DND-41 (cell line): ENCODE data around the gene ALKBH8.

ENCODE experiments used
- ATAC-seq: fragments of 200-7000 bp; cut with Tn5 transposase; 3 replicates; pipeline ENCODE4 v1.9.1; 2021; ENCODE audit warnings: low read depth; ENCODE audit not compliant: insufficient read depth
- DNase-seq: peaks from one replicate; pipeline ENCODE4 v3.0.0-alpha.2; 2020
- H2AFZ ChIP-seq: 2 replicates; pipeline ENCODE4 v1.6.0; 2012; ENCODE audit warnings: low read depth, low read length
- H3K27ac ChIP-seq: 2 replicates; pipeline ENCODE4 v1.5.1; 2012; ENCODE audit warnings: low read length, inconsistent platforms
- H3K27me3 ChIP-seq: fragments of 200-600 bp; sonication (generic); 2 replicates; pipeline ENCODE4 v1.6.0; 2012; ENCODE audit warnings: low read length, mild to moderate bottlenecking, inconsistent platforms; ENCODE audit not compliant: insufficient read depth, poor library complexity
- H3K36me3 ChIP-seq: 2 replicates; pipeline ENCODE4 v1.5.1; 2012; ENCODE audit warnings: low read length, inconsistent platforms; ENCODE audit not compliant: insufficient read depth
- H3K4me1 ChIP-seq: 2 replicates; pipeline ENCODE4 v1.5.1; 2012; ENCODE audit warnings: mild to moderate bottlenecking, low read length; ENCODE audit not compliant: insufficient read depth
- H3K4me2 ChIP-seq: 2 replicates; pipeline ENCODE4 v1.6.0; 2012; ENCODE audit warnings: mild to moderate bottlenecking, moderate library complexity, low read length, inconsistent platforms; ENCODE audit not compliant: insufficient read depth
- H3K4me3 ChIP-seq, 2 experiments: fragments of 200-600 bp in 1 of 2; shearing (Covaris generic) in 1 of 2; 2 replicates each; pipeline ENCODE4 v1.5.1; 2012 to 2016; ENCODE audit warnings: inconsistent platforms in 2 of 2, low read length in 2 of 2, mild to moderate bottlenecking in 2 of 2, low read depth in 1 of 2, moderate library complexity in 1 of 2
- H3K79me2 ChIP-seq: 2 replicates; pipeline ENCODE4 v1.6.0; 2012; ENCODE audit warnings: low read length, inconsistent platforms; ENCODE audit not compliant: insufficient read depth
- H3K9ac ChIP-seq: 2 replicates; pipeline ENCODE4 v1.6.0; 2012; ENCODE audit warnings: low read depth, mild to moderate bottlenecking, inconsistent platforms, low read length, moderate library complexity
- H3K9me3 ChIP-seq: 2 replicates; pipeline ENCODE4 v1.5.1; 2012; ENCODE audit warnings: low read length, moderate library complexity, mild to moderate bottlenecking, inconsistent platforms; ENCODE audit not compliant: insufficient read depth, severe bottlenecking
- H4K20me1 ChIP-seq: 2 replicates; pipeline ENCODE4 v1.6.0; 2012; ENCODE audit warnings: low read length; ENCODE audit not compliant: insufficient read depth
- CTCF ChIP-seq: IDR thresholded peaks from 2 replicates; pipeline ENCODE4 v1.5.1; 2012; ENCODE audit warnings: borderline replicate concordance, low read length, moderate library complexity, mild to moderate bottlenecking; ENCODE audit not compliant: poor library complexity, severe bottlenecking; ENCODE audit errors: extremely low read depth
- EZH2 ChIP-seq: IDR thresholded peaks from 3 replicates; pipeline ENCODE4 v1.6.1; 2012; ENCODE audit warnings: borderline replicate concordance, low read depth, mild to moderate bottlenecking, moderate library complexity, low read length, inconsistent platforms; ENCODE audit not compliant: severe bottlenecking

ALKBH8 gene

DNA sequence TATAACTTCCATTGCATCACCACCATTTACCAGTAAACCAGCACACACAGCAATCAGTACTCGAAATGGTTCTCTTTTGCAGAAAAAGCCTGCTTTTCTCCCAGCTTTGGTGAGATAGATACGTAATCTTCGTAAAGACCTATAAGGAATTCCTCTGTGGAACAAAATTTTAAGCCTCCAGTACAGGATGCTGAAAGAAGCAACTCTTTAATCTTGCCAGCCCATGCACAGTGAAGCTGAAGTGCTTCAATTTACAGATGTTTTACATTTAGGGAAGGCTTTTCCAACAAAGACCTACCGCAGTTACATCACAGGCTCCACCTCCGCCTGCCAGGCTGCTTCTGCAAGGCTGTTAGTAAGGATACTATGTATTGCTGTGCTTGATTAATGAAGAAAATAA, 27.3 kb upstream of the ALKBH8 start:
- no peak overlapping the region for H2AFZ ChIP-seq
- no peaks in the 10 kb centered on the region for H3K9me3 ChIP-seq
- no peak overlapping the region for H3K4me2 ChIP-seq
- H3K79me2 ChIP-seq, result no peaks in the 10 kb centered on the region
- H3K27me3 ChIP-seq, result peaks cover 5% of the 10 kb centered on the region
- DNase-seq, result no peak
- no peak overlapping the region for H3K9ac ChIP-seq
- ATAC-seq, result no peak
- TF ChIP-seq CTCF (no peak), EZH2 (no peak)
- H3K27ac ChIP-seq, result no peak overlapping the region
- no peaks in the 10 kb centered on the region for H3K4me1 ChIP-seq
- no peak overlapping the region for H3K4me3 ChIP-seq
- no peaks in the 10 kb centered on the region for H4K20me1 ChIP-seq
- no peaks in the 10 kb centered on the region for H3K36me3 ChIP-seq

DNA sequence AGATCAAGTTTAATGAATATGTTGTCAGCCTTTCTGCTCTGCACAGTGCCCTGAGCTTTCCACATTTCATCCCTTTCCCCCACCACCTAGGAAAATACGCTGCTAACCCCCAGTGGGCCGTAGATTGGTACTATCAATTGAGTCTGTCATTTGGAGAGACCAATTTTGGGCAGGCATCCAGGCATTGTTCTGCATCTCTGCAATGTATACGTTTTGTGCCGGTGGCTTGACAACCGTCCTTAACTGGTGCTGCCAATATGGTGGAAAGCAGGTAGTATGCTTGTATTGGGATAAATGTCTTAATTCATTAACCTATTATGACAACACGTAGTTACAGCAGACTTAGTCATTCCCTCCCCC, 26.7 kb upstream of the ALKBH8 start:
- no peaks in the 10 kb centered on the region for H3K4me1 ChIP-seq
- DNase-seq (no peak), ATAC-seq (no peak)
- peaks cover 5% of the 10 kb centered on the region for H3K27me3 ChIP-seq
- no peak overlapping the region for H3K9ac ChIP-seq
- H4K20me1 ChIP-seq, result no peaks in the 10 kb centered on the region
- H3K36me3 ChIP-seq, result no peaks in the 10 kb centered on the region
- H3K9me3 ChIP-seq, result no peaks in the 10 kb centered on the region
- no peak for TF ChIP-seq CTCF
- no peak for TF ChIP-seq EZH2
- no peak overlapping the region for H3K4me3 ChIP-seq
- no peaks in the 10 kb centered on the region for H3K79me2 ChIP-seq
- no peak overlapping the region for H3K4me2 ChIP-seq
- H3K27ac ChIP-seq, result no peak overlapping the region
- H2AFZ ChIP-seq, result no peak overlapping the region

DNA sequence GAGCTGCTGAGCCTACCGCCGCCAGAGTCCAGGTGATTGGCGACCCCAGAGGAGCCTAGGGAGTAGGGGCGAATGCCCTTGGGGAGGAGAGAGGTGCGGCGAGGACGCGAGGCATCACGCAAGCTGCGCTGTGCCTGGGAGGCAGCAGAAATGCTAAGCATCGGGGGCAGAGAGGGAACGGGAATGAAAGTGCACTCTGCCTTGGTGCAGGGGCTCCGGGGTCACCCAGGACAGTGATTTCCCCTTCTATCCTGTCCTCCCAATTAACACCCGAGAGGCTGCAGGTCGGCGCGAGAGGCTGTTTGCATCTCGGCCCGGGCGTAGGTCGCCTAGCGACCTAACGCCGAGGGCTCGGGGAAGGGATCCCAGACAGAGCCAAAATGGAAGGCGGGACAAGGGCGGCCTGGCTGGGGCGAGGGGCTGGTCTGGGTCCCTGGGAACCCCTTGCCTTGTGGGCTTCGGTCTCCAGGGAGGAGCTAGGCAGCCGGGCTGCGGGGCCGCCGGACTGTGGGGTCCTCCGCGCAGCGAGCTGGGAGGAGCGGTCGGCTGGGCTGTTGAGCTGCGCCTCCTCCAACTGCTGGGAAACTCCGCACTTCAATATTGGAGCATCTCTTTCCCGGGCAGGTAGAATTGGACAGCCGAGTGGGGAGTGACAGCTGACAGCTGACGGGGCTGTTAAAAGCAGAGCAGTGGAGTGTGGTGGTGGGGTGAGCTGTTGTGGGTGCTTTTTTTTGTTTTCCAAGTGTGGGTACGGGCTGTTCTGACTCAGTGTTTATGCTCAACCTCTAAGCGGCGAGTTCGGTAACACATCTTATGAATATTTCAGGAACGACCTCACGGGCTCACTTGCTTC, 26.1 kb upstream of the ALKBH8 start:
- DNase-seq (no peak), ATAC-seq (no peak)
- Histone ChIP-seq H3K36me3 (no peaks in the 10 kb centered on the region), H3K9me3 (no peaks in the 10 kb centered on the region), H3K4me3 (no peak overlapping the region), H3K79me2 (no peaks in the 10 kb centered on the region), H3K27ac (no peak overlapping the region), H3K4me2 (no peak overlapping the region), H3K9ac (no peak overlapping the region), H2AFZ (no peak overlapping the region), H3K4me1 (no peaks in the 10 kb centered on the region), H4K20me1 (no peaks in the 10 kb centered on the region), H3K27me3 (peaks cover 5% of the 10 kb centered on the region)
- TF ChIP-seq EZH2 (no peak), CTCF (no peak)
